Progenitor cell of endocrine pancreas (in vitro differentiated cells): ENCODE measurements around the gene GATD1. TPM values are rescaled to one million over a fixed set of nuclear protein-coding genes. Genes with fewer than 3 reads are reported as not detected.

ENCODE experiments used
- DNase-seq: peaks from one replicate; pipeline ENCODE4 v3.0.0; 2021; ENCODE audit warnings: low spot score; ENCODE audit not compliant: unreplicated experiment
- H3K27ac Mint-ChIP-seq: 2 replicates; pipeline ENCODE4 v1.8.0; 2021; ENCODE audit warnings: mild to moderate bottlenecking, moderate library complexity, mixed read lengths
- H3K27me3 Mint-ChIP-seq: 2 replicates; pipeline ENCODE4 v1.8.0; 2021; ENCODE audit warnings: mixed read lengths
- H3K36me3 Mint-ChIP-seq: 2 replicates; pipeline ENCODE4 v1.8.0; 2022; ENCODE audit warnings: mixed read lengths; ENCODE audit not compliant: insufficient read depth
- H3K4me1 Mint-ChIP-seq: 2 replicates; pipeline ENCODE4 v1.8.0; 2021; ENCODE audit warnings: low read depth, mixed read lengths
- H3K4me3 Mint-ChIP-seq: 2 replicates; pipeline ENCODE4 v1.8.0; 2021; ENCODE audit warnings: low read depth, mild to moderate bottlenecking, moderate library complexity, mixed read lengths
- H3K9me3 Mint-ChIP-seq: 2 replicates; pipeline ENCODE4 v1.8.0; 2021; ENCODE audit warnings: low read depth, mixed read lengths
- total RNA-seq: library from RNA; stranded (reverse); gene quantifications from 2 replicates; pipeline ENCODE4 v1.2.1, GENCODE V29; 2021
- TF ChIP-seq, protein P1 (sequence below): fragments of 200-600 bp; sonication (generic); IDR thresholded peaks from one replicate; pipeline ENCODE4 v1.5.0; 2021; ENCODE audit warnings: antibody characterized with exemption, mild to moderate bottlenecking; ENCODE audit not compliant: unreplicated experiment

GATD1 gene
- total RNA-seq, 1 donor from 2014 or later: 74.1 TPM

DNA sequence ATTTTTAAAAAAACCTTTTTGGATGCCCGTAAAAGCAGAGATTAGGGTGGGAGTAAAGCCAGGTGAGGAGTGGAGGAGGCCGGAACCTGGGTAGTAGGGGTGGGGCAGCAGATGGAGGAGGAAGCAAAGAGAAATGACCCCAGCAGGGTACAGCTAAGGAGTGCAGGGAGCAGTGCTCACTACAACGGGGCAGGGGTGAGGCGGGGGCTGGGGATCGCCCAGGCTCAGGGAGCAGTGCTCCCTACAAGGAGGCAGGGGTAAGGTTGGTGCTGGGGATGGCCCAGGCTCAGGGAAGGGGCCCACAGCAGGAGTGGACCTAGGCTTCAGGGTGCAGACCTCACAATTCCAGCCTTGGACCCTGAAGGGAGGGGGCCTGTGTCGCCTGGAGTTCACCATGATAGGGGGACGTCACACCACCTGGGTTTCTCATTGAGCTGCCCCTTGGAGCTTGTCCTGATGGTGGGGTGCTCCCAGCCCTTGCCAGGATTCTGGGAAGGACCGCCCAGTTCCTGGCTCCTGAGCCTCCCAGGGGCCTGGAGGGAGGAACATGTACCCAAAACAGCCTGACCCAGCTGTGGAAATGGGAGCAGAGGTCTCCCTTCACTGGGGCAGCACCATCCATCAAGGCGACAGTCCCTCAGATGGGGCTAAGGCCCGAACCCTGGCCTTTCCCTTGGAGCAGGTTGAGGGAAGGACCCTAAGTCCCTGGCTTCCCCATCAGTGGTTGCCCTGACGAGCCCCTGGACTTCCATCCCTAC, 38.6 kb upstream of the GATD1 start:
- Mint-ChIP-seq H3K27ac (no peak overlapping the region), H3K4me1 (peaks cover 5% of the 10 kb centered on the region), H3K4me3 (no peak overlapping the region), H3K27me3 (no peaks in the 10 kb centered on the region), H3K36me3 (peaks cover 8% of the 10 kb centered on the region), H3K9me3 (no peaks in the 10 kb centered on the region)
- TF ChIP-seq, protein P1, sequence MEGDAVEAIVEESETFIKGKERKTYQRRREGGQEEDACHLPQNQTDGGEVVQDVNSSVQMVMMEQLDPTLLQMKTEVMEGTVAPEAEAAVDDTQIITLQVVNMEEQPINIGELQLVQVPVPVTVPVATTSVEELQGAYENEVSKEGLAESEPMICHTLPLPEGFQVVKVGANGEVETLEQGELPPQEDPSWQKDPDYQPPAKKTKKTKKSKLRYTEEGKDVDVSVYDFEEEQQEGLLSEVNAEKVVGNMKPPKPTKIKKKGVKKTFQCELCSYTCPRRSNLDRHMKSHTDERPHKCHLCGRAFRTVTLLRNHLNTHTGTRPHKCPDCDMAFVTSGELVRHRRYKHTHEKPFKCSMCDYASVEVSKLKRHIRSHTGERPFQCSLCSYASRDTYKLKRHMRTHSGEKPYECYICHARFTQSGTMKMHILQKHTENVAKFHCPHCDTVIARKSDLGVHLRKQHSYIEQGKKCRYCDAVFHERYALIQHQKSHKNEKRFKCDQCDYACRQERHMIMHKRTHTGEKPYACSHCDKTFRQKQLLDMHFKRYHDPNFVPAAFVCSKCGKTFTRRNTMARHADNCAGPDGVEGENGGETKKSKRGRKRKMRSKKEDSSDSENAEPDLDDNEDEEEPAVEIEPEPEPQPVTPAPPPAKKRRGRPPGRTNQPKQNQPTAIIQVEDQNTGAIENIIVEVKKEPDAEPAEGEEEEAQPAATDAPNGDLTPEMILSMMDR: no peak
- no peak for DNase-seq

GRCh38 chr11:813456-814096, 36.3 kb upstream of the GATD1 start:
- peaks cover 13% of the 10 kb centered on the region for H3K4me1 Mint-ChIP-seq
- peaks cover 8% of the 10 kb centered on the region for H3K36me3 Mint-ChIP-seq
- TF ChIP-seq, protein P1: no peak
- H3K4me3 Mint-ChIP-seq: no peak overlapping the region
- no peaks in the 10 kb centered on the region for H3K27me3 Mint-ChIP-seq
- H3K27ac Mint-ChIP-seq: no peak overlapping the region
- no peaks in the 10 kb centered on the region for H3K9me3 Mint-ChIP-seq
- no peak for DNase-seq

DNA sequence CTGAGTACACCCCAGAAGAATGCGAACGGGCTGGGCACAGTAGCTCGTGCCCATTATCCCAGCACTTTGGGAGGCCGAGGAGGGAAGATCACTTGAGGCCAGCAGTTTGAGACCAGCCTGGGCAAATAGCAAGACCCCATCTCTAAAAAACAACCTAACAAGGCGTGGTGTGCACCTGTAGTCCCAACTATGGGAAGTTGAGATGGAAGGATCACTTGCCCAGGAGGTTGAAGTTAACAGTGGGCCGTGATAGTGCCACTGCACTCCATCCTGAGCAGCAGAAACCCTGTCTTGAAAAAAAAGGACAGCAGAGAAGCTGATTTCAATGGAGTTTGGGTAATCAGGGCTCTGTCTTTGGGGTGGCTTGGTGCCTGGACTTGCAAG, 35.8 kb upstream of the GATD1 start:
- Mint-ChIP-seq H3K4me3 (no peak overlapping the region), H3K9me3 (no peaks in the 10 kb centered on the region), H3K27me3 (no peaks in the 10 kb centered on the region), H3K36me3 (peaks cover 8% of the 10 kb centered on the region), H3K27ac (no peak overlapping the region), H3K4me1 (peaks cover 13% of the 10 kb centered on the region)
- TF ChIP-seq, protein P1: no peak
- DNase-seq: no peak

DNA sequence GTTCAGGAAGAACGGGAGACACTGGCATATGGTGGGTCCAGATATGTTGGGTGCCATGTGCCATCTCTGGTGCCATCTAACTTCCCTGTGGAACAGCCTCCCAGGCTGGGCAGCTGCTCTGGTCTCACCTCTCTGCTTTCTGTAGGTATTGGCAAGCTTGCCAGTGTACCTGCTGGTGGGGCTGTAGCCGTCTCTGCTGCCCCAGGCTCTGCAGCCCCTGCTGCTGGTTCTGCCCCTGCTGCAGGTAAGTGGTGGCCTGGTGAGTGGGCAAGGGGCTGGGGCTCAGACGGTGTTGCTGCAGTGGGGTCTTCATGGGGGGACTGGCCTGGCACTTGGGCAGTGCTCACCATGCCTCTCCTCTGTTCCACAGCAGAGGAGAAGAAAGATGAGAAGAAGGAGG, 35.1 kb upstream of the GATD1 start:
- Mint-ChIP-seq H3K36me3 (peaks cover 8% of the 10 kb centered on the region), H3K4me3 (peak overlapping the region; percentile 16), H3K9me3 (no peaks in the 10 kb centered on the region), H3K27me3 (no peaks in the 10 kb centered on the region), H3K4me1 (peaks cover 15% of the 10 kb centered on the region), H3K27ac (no peak overlapping the region)
- DNase-seq: no peak
- TF ChIP-seq, protein P1: no peak

DNA sequence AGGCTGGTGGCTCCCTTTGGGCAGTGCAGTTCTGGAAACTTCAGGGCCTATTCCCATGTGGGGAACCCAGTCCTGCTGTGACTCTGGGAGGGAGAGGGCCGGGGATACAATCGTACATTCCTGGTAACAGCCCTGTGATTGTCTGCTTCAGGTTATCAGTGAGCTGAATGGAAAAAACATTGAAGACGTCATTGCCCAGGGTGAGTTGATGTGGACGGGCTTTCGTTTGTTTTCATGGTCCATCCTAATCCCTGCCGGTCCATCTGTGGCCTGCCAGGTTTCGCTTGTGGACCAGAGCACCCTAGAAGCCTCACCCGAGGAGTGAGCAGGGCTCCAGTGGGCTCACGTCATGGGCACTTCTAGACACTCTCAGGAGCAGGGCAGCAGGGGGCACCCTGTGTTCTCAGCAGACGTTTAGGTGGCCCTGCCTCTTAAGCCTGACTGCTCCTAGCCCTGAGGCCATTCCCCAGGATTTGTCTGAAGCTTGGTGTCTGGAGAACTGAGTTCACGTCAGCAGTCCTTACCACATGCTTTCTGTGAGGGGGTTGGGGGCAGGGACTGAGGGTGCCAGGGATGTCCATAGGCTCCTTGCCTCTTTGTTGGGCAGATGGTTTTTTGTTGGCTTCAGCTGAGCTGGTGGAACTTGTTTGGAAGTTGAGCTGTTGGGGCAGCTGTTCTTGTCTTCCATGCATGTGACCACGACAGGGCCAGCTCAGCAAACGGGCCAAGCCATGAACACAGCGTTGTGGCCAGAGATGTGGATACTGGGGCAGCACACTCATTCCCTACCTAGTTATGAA, 34.4 kb upstream of the GATD1 start:
- TF ChIP-seq, protein P1: no peak
- Mint-ChIP-seq H3K36me3 (peaks cover 8% of the 10 kb centered on the region), H3K4me1 (peaks cover 15% of the 10 kb centered on the region), H3K27ac (peak overlapping the region; percentile 76), H3K27me3 (no peaks in the 10 kb centered on the region), H3K9me3 (no peaks in the 10 kb centered on the region), H3K4me3 (peak overlapping the region; percentile 93)
- no peak for DNase-seq
